IPS-11a (cell line): ENCODE data around the gene IQCE.

ENCODE experiments used
- H3K4me3 ChIP-seq: one replicate; pipeline ENCODE4 v1.5.1; 2013; ENCODE audit warnings: low read depth, low read length, control low read depth

Gene IQCE

GRCh38 chr7:2558629-2559282 is at the start of gene IQCE:
IQCE (plus strand) TSS chr7:2558979; CDS start chr7:2559182, 203 bp downstream.
- peak within 1 kb of the TSS; percentile 52 for H3K4me3 ChIP-seq

- no peak overlapping the region for H3K4me3 ChIP-seq
Observed at GRCh38 chr7:2509298-2509906, 49.4 kb upstream of the IQCE start.

DNA sequence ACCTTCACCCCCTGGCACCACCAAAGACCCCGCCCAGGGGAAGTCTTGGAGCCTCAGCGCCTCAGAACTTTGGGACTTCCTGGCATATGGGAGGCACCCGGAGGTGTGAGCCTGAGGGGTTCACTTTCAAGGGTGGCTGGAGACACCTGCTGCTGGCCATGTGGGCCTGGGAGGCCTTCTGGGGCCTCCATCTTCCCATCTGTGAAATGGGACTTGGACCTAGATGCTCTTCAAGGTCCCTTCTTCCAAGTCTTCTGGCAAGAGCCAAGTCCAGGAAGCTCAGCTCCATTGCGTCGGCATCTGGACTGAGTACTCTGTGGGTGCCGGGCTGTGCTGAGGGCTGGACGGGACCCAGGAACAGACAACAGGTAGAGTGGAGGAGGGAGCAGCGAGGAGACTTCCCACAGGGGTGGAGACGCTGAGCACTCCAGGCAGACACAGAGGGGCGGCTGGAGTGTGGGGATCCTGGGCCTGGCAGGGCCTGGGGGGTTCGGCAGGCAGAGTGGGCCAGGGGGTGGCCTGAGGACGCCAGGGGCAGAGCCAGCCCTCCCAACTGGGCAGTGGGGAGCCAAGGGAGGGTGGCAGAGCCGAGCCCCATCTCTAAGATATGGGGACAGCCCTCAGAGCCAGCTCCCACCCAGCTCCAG is 48.5 kb upstream of the IQCE start:
- no peak overlapping the region for H3K4me3 ChIP-seq

- H3K4me3 ChIP-seq, result no peak overlapping the region
Observed at GRCh38 chr7:2510909-2511768, 47.6 kb upstream of the IQCE start.

DNA sequence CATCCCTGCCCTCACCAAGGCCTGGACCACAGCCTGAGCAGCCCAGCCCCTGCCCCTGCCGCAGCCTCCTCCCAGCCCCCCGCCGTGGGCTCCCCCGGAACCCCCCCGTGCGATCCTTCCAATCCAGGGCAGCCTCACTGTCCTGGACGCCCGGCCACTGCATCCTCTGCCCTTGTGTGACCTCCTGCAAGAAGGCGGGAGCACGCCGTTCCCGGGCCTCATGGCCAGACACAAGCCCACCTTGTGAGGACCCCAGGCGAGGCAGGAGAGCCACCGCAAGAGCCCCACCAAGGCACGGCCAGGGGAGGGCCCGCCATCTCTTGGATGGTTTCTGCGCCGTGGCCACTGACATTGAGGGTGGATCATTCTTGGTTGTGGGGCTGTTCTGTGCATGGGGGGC is 47.0 kb upstream of the IQCE start:
- H3K4me3 ChIP-seq, result no peak overlapping the region

DNA sequence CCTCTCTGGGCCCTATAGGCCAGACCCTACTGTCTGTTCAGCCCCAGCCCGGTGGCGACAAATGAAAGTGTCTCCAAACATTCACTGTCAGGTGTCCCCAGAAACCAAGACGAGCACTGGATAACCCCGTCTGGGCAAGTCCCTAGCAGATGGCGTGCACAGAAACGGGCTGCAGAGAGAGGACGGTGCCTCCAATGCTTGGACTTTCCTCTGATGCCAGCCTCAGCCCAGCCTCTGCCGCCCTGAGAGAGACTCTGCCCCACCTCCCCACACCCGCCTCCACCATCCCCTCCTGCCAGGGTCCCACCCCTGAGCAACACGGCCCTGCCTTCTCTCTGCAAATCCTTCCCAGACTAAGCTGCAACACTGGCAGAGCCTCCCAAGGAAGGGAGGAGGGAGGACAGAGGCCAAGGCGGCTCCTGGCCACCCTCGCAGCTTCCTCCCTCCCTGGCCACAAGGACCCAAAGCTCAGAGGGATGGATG is 46.6 kb upstream of the IQCE start:
- H3K4me3 ChIP-seq, result no peak overlapping the region

DNA sequence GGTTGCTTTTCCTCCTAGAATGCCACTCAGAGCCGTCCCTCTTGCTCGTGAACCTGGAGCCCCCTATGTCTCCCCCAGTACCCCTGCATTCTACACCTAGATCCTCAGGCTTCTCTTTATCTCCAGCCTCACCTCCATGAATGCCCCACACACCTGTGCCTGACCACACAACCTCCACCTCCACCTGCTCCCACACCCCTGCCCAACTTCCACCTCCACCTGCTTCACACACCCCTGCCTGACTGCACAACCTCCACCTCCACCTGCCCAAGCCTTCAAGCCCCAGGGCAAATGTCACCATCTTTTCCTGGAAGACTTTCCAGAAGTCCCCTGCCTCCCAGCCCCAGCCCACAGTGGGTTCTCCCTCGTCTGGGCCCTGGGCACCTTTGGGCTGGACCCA is 46.1 kb upstream of the IQCE start:
- H3K4me3 ChIP-seq, result no peak overlapping the region

DNA sequence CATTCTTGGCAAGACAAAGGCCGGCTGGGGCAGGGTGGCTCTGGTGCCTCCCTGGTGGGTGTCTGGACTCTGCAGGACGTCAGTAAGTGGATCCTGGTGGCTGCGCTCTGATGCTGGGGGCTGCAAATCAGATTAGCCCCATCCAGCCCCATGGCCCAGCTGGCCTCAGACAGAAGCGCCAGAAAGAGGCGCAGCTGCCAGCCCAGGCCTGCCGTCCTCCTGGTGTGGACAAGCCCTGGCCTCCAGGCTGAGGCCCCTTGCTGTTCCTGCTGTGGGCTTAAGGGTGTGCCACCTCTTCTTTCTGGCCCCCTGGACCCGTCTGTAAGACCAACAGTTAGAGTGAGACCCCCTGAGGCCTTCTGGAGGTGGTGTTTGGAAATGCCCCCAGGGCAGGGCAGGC is 45.1 kb upstream of the IQCE start:
- no peak overlapping the region for H3K4me3 ChIP-seq

- no peak overlapping the region for H3K4me3 ChIP-seq
Observed at GRCh38 chr7:2514473-2515423, 44.0 kb upstream of the IQCE start.

- no peak overlapping the region for H3K4me3 ChIP-seq
Observed at GRCh38 chr7:2515424-2516193, 43.2 kb upstream of the IQCE start.

DNA sequence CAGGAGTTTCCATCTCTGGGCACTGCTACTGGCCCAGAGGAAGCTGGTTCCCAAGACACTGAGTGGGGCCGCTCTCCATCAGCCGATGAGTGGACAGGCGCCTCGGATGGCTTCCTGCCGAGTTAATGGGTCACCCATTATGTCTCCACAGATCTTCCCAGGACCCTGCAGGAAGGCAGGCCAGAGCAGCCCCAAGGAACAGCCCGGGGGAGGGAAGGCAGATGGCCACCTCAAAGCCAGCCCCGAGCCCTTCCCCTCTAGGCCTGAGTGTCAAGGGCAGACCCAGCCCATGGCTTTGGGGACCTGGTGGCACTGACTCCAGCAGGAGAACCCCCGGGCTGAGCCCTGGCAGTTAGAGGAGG is 42.6 kb upstream of the IQCE start:
- H3K4me3 ChIP-seq, result no peak overlapping the region

DNA sequence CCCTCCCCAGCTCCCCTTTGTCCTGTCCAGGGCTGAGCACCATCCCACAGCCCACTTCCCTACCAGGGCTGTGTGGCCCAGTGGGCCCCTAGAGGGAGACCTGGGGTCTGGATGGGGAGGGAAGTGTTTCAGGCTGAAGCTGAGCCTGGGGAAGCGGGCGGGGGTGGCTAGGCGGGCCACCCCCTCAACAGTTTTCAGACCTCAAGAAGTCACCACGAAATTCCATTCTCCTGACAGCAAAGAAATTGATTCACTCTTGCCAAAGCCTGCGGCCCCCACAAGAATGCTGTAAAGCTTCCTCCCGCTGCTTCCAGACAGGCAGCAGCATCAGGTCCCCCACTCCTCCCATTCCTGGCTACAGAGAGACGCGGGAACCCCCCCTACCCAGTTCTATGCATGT is 41.8 kb upstream of the IQCE start:
- no peak overlapping the region for H3K4me3 ChIP-seq

- H3K4me3 ChIP-seq, result no peak overlapping the region
Observed at GRCh38 chr7:2517678-2518507, 40.9 kb upstream of the IQCE start.

DNA sequence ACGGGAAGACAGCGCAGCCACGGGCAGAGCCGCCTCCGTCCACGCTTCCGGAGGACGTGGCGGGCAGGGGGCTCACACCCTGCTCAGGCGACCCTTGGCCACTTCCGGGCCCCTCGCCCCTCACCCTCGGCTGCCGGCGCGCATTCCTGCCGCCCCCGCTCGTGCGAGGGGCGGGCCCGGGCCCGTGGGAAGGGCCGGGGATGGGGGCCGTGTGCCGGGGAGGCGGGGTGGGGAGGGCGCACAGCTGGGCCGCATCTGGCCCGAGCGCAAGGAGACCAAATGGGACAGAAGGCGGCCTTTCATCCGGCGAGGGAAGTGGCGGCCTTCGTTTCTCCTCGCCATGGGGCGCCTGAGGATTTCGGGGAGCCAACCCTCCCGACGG is 40.1 kb upstream of the IQCE start:
- H3K4me3 ChIP-seq, result peak overlapping the region; percentile 27

GRCh38 chr7:2519119-2519930 is 39.5 kb upstream of the IQCE start, which contains the start of gene LFNG:
LFNG (plus strand) TSS chr7:2519774; CDS start chr7:2519862, 88 bp downstream.
- H3K4me3 ChIP-seq, result peak within 1 kb of the TSS; percentile 42

GRCh38 chr7:2520131-2520760 is 38.5 kb upstream of the IQCE start:
- H3K4me3 ChIP-seq, result peak overlapping the region; percentile 42

DNA sequence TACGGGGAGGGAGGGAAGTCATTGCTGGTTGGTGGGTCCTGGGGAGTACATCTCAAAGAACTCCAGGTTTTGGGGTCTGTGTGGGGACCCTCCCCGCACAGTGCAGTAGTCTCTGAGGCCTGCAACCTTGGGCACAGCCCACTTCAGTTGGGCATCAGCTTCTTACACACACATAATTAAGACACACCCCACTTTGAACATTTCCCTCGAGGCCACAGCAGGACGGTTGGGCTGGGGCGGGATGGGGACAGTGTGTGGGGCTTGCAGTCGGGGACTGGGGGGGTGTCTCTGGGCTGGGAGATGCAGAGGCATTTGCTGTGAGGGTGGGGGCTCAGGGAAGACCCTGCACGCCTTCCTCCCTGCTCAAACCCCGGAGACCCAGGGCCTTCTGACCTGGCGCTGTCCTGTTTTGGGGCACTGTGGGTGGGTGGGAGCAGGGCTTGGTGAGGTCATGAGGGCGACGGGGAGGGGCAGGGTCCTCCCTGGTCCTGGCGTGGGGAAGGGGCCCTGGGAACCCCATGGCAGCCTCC is 38.0 kb upstream of the IQCE start:
- H3K4me3 ChIP-seq, result peak overlapping the region; percentile 42
